K562 (cell line): ENCODE data around the gene PRKACG. TPM values are rescaled to one million over a fixed set of nuclear protein-coding genes. Genes with fewer than 3 reads are reported as not detected.
A peak's percentile ranks its signal among the peaks of the same experiment; 100 is the strongest.

Source experiments
- ADNP ChIP-seq: fragments of 200-800 bp; sonication (Bioruptor generic); IDR thresholded peaks from 2 replicates; pipeline ENCODE4 v1.6.1; 2016; ENCODE audit warnings: missing genetic modification characterization, missing compliant biosample characterization
- ARHGAP35 ChIP-seq: fragments of 450-650 bp; IDR thresholded peaks from 2 replicates; pipeline ENCODE4 v1.6.1; 2018; ENCODE audit not compliant: partially characterized antibody
- BCL6 ChIP-seq: fragments of 250-450 bp; sonication (Bioruptor Pico); IDR thresholded peaks from 2 replicates; pipeline ENCODE4 v1.4.0; 2020
- CHCHD3 ChIP-seq: fragments of 250-450 bp; sonication (Bioruptor Pico); IDR thresholded peaks from 2 replicates; pipeline ENCODE4 v2.1.2; 2022; ENCODE audit warnings: mild to moderate bottlenecking
- E4F1 ChIP-seq: fragments of 250-450 bp; sonication (Bioruptor Pico); IDR thresholded peaks from 2 replicates; pipeline ENCODE4 v1.5.0; 2021; ENCODE audit warnings: mild to moderate bottlenecking, borderline replicate concordance
- ETS1 ChIP-seq: conservative IDR thresholded peaks from 2 replicates; pipeline ENCODE4 v1.6.1; 2011; ENCODE audit warnings: low read depth, mild to moderate bottlenecking, low read length; ENCODE audit not compliant: control insufficient read depth
- FOSL1 ChIP-seq: fragments of 200-800 bp; sonication (Bioruptor generic); conservative IDR thresholded peaks from 2 replicates; pipeline ENCODE4 v1.6.1; 2016; ENCODE audit warnings: missing genetic modification characterization, missing compliant biosample characterization
- FOXM1 ChIP-seq, 2 experiments: fragments of 450-650 bp in 1 of 2; sonication (generic) in 1 of 2; formaldehyde crosslinking in 1 of 2; IDR thresholded peaks; 2 replicates each; pipeline versions ENCODE4 v1.6.1 to v1.9.0; 2017 to 2022; ENCODE audit warnings: low read depth in 2 of 2, mild to moderate bottlenecking in 2 of 2, missing genetic modification reagents in 1 of 2, moderate library complexity in 1 of 2
- HCFC1 ChIP-seq: IDR thresholded peaks from 2 replicates; pipeline ENCODE4 v1.6.1; 2012; ENCODE audit warnings: low read depth, low read length, improper control_type of control experiment
- HEY1 ChIP-seq: fragments of 250-450 bp; sonication (Bioruptor Pico); IDR thresholded peaks from 2 replicates; pipeline ENCODE4 v1.5.0; 2020; ENCODE audit warnings: mild to moderate bottlenecking, moderate library complexity, borderline replicate concordance
- JUND ChIP-seq, 2 experiments: IDR thresholded peaks; 2 replicates in 1 of 2; 3 replicates in 1 of 2; pipeline ENCODE4 v1.6.1; 2011; ENCODE audit warnings: borderline replicate concordance in 2 of 2, low read depth in 2 of 2, low read length in 2 of 2, improper control_type of control experiment in 1 of 2, missing biosample characterization in 1 of 2, missing genetic modification characterization in 1 of 2, missing genetic modification reagents in 1 of 2
- MIER1 ChIP-seq: fragments of 450-650 bp; IDR thresholded peaks from 2 replicates; pipeline ENCODE4 v1.6.1; 2016; ENCODE audit warnings: antibody characterized with exemption, mild to moderate bottlenecking, low read depth
- MYBL2 ChIP-seq, 2 experiments: fragments of 450-650 bp in 1 of 2; sonication (generic) in 1 of 2; formaldehyde crosslinking in 1 of 2; IDR thresholded peaks; 2 replicates each; pipeline versions ENCODE4 v1.6.1 to v1.8.1; 2017 to 2022; ENCODE audit warnings: borderline replicate concordance in 1 of 2, inconsistent platforms in 1 of 2, low read depth in 1 of 2, mild to moderate bottlenecking in 1 of 2, missing genetic modification reagents in 1 of 2, moderate library complexity in 1 of 2
- NELFE ChIP-seq: IDR thresholded peaks from 2 replicates; pipeline ENCODE4 v1.6.1; 2011; ENCODE audit warnings: mild to moderate bottlenecking; ENCODE audit not compliant: insufficient read depth, insufficient read length
- RBM14 ChIP-seq: fragments of 200-400 bp; formaldehyde crosslinking; IDR thresholded peaks from 2 replicates; pipeline ENCODE4 v1.6.1; 2018; ENCODE audit warnings: low read depth, mild to moderate bottlenecking, low read length, moderate library complexity, borderline replicate concordance; ENCODE audit not compliant: insufficient read depth
- RBM25 ChIP-seq: fragments of 200-400 bp; formaldehyde crosslinking; IDR thresholded peaks from 2 replicates; pipeline ENCODE4 v1.6.1; 2018; ENCODE audit warnings: low read length, low read depth, moderate library complexity; ENCODE audit not compliant: severe bottlenecking
- RCOR1 ChIP-seq, 2 experiments: IDR thresholded peaks; 2 replicates each; pipeline ENCODE4 v1.6.1; 2012; ENCODE audit warnings: low read depth in 2 of 2, low read length in 2 of 2, borderline replicate concordance in 1 of 2, improper control_type of control experiment in 1 of 2
- RNF2 ChIP-seq: sonication (generic); IDR thresholded peaks from 2 replicates; pipeline ENCODE4 v1.6.1; 2016
- SAFB2 ChIP-seq: fragments of 200-400 bp; formaldehyde crosslinking; IDR thresholded peaks from 2 replicates; pipeline ENCODE4 v1.6.1; 2018; ENCODE audit warnings: borderline replicate concordance, low read length, low read depth, moderate library complexity; ENCODE audit not compliant: severe bottlenecking
- TAL1 ChIP-seq: fragments of 450-650 bp; IDR thresholded peaks from 2 replicates; pipeline ENCODE4 v1.6.1; 2016; ENCODE audit warnings: mild to moderate bottlenecking
- TCF7 ChIP-seq: sonication (generic); IDR thresholded peaks from 2 replicates; pipeline ENCODE4 v1.6.1; 2016; ENCODE audit warnings: antibody characterized with exemption, borderline replicate concordance
- YY1 ChIP-seq, 3 experiments: IDR thresholded peaks; 2 replicates each; pipeline ENCODE4 v1.6.1; 2011; ENCODE audit warnings: low read length in 2 of 3, mild to moderate bottlenecking in 2 of 3, moderate library complexity in 2 of 3, borderline replicate concordance in 1 of 3, control low read depth in 1 of 3, low read depth in 1 of 3; ENCODE audit not compliant: insufficient read depth in 3 of 3, insufficient replicate concordance in 2 of 3, control insufficient read depth in 1 of 3, insufficient read length in 1 of 3; ENCODE audit errors: extremely low read depth in 1 of 3
- ZNF175 ChIP-seq: fragments of 200-800 bp; sonication (Bioruptor generic); IDR thresholded peaks from 2 replicates; pipeline ENCODE4 v1.6.1; 2016; ENCODE audit warnings: low read depth, mild to moderate bottlenecking, missing genetic modification characterization, missing compliant biosample characterization
- ZNF253 ChIP-seq: fragments of 250-450 bp; sonication (Bioruptor Pico); conservative IDR thresholded peaks from 2 replicates; pipeline ENCODE4 v1.6.1; 2021; ENCODE audit warnings: mild to moderate bottlenecking
- ZNF561 ChIP-seq: fragments of 450-650 bp; formaldehyde crosslinking; conservative IDR thresholded peaks from 2 replicates; pipeline ENCODE4 v1.4.0; 2020; ENCODE audit warnings: mild to moderate bottlenecking, moderate library complexity
- polyA plus RNA-seq, 8 experiments: library from polyadenylated mRNA; depleted of rRNA in 4 of 8; stranded (reverse) in 5 of 8; unstranded in 3 of 8; fragments of >200 nt; fragmentation: Nextera tagmentation in 2 of 8; fragmentation: Illumina TruSeq in 1 of 8; extraction: Ambion mirVana in 2 of 8; extraction: Trizol in 1 of 8; gene quantifications; 2 replicates each; pipeline versions ENCODE4 v1.2.1 to v1.2.3, GENCODE V29; 2011 to 2014; ENCODE audit warnings: inconsistent platforms in 1 of 8, missing spikeins in 1 of 8
- total RNA-seq, 7 experiments: library from RNA; depleted of rRNA in 6 of 7; stranded (reverse); fragments of >200 nt in 6 of 7; fragmentation: Illumina TruSeq in 2 of 7; extraction: Trizol in 2 of 7; gene quantifications; 2 replicates each; pipeline versions ENCODE4 v1.2.1 to v1.2.3, GENCODE V29; 2011 to 2021; ENCODE audit warnings: low replicate concordance in 1 of 7

PRKACG gene
- total and polyA plus RNA-seq, 9 of the 15 experiments (the other 6 are each of a cell fraction or from before 2014, with no cell fraction given), result not detected

GRCh38 chr9:68983008-68983411 lies 30.9 kb downstream of the PRKACG start (continued):
- TF ChIP-seq ADNP (tag) (no peak), ARHGAP35 (no peak), ETS1 (no peak), BCL6 (CRISPR knock-in tag) (no peak), RBM25 (no peak), MIER1 (no peak), NELFE (no peak), ZNF253 (CRISPR knock-in tag) (no peak), MYBL2 (IDR thresholded peaks at IDR 0.05; ENCODE audit: low read depth) (no peak), MYBL2 (CRISPR knock-in tag; IDR thresholded peaks at IDR 0.05; ENCODE audit: borderline replicate concordance) (no peak), E4F1 (CRISPR knock-in tag) (no peak), CHCHD3 (CRISPR knock-in tag) (no peak), RNF2 (no peak), FOSL1 (no peak), SAFB2 (no peak), ZNF175 (no peak), TCF7 (no peak), JUND (IDR thresholded peaks at IDR 0.05; ENCODE audit: borderline replicate concordance, low read depth, low read length) (no peak), JUND (tag; IDR thresholded peaks at IDR 0.05; ENCODE audit: borderline replicate concordance, low read depth, low read length) (no peak; the same call in 2 of the 3 replicates), RCOR1 (IDR thresholded peaks at IDR 0.05; ENCODE audit: borderline replicate concordance in 1 of 2, low read depth in 2 of 2, low read length in 2 of 2) (no peak), YY1 (IDR thresholded peaks at IDR 0.05; ENCODE audit: borderline replicate concordance in 1 of 3, control insufficient read depth in 1 of 3, extremely low read depth in 1 of 3, insufficient read depth in 3 of 3, insufficient read length in 1 of 3, insufficient replicate concordance in 2 of 3, low read depth in 1 of 3, low read length in 2 of 3) (peak in 1 of 3 experiments; percentile 26), ZNF561 (no peak), RBM14 (no peak), TAL1 (peak; percentile 67), HEY1 (CRISPR knock-in tag) (no peak), HCFC1 (no peak), FOXM1 (IDR thresholded peaks at IDR 0.05; ENCODE audit: low read depth) (peak; percentile 43; the same call in 1 of the 2 replicates), FOXM1 (CRISPR knock-in tag; IDR thresholded peaks at IDR 0.05; ENCODE audit: low read depth) (no peak)
